GM18502 (cell line): ENCODE data around the gene UGT1A6.
"Not testable (repeated sequence)": the region's sequence is repeated elsewhere in the genome, so short reads cannot be mapped to it uniquely, and the experiment has no call there.

Experiments used
- ATAC-seq: cut with Tn5 transposase; IDR thresholded peaks from one replicate; pipeline ENCODE4 v1.9.1; 2021; ENCODE audit warnings: mild to moderate bottlenecking; ENCODE audit not compliant: unreplicated experiment, poor library complexity

Gene UGT1A6

DNA sequence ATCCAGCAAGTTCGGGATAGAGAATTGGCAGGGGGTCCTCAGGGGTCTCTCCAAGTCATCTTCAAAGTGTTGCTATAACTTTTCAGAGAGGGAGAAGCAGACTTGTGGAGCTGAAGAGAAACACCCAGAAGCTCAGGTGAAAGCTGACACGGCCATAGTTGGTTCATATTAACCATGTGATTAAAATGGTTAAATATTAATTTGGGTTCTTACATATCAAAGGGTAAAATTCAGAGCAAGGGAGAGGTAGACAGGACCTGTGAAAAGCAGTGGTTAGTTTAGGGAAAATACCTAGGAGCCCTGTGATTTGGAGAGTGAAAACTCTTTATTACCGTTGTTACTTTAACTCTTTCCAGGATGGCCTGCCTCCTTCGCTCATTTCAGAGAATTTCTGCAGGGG lies at the start of gene UGT1A6:
TSS of gene UGT1A6 (plus strand) at position 243 of the 400 bp plus-strand sequence. CDS start at position 358, 115 bp downstream.
- no peak for ATAC-seq

DNA sequence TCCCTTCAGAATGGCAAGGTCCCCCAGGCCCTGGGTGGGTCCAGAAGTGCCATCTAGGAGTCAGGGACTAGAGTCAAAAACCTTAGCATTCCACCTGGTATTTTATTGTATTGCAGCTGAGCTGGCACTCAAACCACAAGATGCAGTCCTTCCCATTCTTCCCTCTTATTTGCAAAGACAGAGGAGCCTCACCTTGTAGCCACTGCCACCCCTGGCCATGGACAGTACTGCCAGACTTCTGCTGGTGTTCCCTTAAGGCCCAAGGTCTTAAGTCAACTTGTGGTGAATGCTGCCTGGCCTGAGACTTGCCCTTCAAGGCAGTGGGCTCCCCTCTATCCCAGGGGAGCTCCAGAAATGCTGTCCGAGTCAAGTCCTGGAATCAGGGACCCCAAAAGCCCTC lies 49.6 kb upstream of the UGT1A6 start:
- no peak for ATAC-seq

GRCh38 chr2:233646033-233646432 lies 46.7 kb upstream of the UGT1A6 start:
- not testable (repeated sequence) for ATAC-seq

GRCh38 chr2:233650981-233651380 lies 41.7 kb upstream of the UGT1A6 start:
- no peak for ATAC-seq

DNA sequence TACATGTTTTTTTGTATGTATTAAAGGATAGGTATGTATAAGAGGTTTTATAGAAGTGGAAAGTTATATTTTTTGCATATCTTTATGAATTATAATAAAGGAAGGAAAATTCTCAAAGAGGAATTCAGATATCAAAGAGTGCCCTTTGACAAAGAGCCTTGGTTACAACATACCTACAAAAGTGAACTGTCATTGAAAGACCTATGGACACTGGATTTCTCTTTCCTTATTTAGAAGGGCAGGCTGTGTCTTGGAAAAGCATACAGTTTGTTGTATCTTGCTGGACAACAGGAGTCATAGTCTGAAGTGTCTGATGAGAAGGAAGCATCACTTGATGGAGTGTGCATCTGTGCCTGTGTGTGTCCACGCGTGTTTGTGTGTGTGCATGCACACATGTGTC lies 41.3 kb upstream of the UGT1A6 start:
- no peak for ATAC-seq

DNA sequence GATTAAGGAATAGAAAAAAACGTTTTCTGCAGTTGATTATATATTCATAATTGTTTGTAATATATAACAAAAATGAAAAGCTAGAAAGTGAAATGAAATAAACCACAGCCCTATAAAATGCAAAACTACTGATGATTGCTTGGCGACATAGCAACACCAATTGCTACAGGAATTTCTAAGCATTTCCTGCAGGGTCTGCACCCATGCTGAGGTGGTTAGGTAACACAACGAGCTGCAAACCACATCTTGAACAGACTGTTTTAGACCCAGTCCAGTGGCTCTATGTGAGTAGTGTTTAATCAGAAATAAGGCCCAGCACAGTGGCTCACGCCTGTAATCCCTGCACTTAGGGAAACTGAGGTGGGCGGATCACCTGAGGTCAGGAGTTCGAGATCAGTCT lies 38.2 kb upstream of the UGT1A6 start:
- no peak for ATAC-seq

- no peak for ATAC-seq
Observed at GRCh38 chr2:233655043-233655442, 37.6 kb upstream of the UGT1A6 start.

GRCh38 chr2:233655943-233656342 lies 36.7 kb upstream of the UGT1A6 start:
- ATAC-seq, result not testable (repeated sequence)

DNA sequence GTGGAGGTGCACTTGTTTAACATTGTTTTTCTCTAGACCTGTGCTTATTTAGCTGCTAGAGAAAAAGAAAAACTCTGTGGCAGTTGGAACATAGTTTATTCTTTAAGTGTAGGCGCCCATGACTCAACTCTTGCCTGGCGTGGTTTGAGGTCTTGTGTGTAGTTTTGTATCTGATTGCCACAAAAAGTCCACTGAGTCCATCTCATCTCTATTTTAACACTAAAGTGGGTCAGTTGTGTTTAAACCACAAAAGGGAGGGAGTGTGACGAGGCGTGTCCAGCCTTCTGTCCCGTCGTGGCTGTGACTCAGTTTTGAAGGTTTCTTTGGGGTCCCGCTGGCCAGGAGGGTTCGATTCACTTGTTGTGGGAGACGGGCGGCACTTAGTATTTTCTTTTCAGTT lies 36.2 kb upstream of the UGT1A6 start:
- no peak for ATAC-seq

DNA sequence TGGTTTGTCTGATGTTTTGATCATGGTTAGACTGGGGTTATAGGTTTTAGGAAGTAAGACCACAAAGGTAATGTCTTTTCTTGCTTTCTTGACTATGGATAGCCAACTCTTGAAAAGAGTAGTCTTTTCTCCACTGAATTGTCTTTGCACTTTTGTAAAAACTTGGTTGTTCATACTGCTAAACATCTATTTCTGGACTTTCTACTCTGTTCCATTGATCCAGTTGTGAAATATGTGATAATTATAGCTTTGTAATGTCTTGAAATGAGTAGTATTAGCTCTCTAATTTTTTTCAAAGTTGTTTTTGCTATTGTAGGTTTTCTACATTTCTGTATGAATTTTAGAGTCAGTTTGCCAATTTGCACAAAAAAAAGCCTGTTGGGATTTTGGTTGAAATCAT lies 34.1 kb upstream of the UGT1A6 start:
- no peak for ATAC-seq

DNA sequence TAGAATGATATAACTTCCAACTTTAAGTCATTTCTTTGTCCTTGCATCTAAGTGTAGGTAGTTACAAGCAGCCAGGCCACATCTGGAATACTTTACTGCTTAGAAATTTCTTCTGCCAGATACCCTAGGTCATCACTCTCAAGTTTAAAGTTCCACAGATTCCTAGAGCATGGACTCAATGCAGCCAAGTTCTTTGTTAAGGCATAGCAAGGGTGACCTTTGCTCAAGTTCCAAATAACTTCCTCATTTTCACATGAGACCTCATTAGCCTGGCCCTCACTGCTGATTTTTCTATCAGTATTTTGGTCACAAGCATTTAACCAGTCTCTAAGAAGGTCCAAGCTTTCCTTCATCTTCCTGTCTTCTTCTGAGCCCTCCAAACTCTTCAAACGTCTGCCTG lies 28.8 kb upstream of the UGT1A6 start:
- no peak for ATAC-seq

DNA sequence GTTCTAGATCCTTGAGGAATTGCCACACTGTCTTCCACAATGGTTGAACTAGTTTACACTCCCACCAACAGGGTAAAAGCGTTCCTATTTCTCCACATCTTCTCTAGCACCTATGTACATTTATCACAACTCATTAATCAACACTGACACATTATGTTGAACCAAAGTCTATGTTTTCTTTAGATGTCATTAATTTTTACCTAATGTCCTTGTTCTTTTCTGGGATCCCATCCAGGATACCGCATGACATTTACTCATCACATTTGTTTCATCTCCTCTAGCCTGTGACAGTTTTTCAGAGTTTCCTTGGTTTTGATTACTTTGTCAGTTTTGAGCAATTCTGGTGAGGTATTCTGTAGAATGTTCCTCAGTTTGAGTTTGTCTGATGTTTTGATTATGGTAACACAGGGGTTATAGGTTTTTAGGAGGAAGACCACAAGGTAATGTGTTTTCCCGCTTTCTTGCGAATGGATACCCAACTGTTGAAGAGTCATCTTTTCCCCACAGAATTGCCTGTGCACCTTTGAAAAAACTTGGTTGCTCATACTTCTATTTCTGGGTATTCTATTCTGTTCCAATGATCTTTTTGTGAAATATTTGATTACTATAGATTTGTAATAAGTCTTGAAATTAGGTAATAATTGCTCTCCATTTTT lies 24.0 kb upstream of the UGT1A6 start:
- no peak for ATAC-seq

DNA sequence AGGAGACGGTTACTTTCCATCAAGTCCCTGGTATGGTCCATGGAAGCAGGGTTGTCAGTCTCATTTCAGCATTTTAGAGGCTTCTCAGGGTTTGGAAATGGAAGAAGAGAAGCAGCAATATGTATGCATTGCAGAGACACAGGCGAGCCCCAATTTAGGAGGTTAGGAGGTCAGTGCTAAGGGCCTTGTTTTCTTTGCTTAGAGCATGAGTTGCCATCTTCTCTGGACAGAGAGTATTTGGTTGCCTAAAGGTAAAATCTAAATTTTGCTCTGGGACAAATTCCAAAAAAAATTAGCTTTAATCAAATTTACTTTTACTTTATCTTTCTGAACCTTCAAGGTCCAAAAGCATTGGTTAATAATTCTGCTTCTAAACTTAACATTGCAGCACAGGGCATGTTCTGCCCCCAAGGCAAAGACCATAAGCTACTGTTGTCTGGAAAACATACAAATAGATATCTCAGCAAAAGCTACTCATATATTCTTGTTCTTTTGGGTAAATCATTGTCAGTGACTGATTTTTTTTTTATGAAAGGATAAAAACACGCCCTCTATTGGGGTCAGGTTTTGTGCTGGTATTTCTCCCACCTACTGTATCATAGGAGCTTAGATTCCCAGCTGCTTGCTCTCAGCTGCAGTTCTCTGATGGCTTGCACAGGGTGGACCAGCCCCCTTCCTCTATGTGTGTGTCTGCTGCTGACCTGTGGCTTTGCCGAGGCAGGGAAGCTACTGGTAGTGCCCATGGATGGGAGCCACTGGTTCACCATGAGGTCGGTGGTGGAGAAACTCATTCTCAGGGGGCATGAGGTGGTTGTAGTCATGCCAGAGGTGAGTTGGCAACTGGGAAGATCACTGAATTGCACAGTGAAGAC lies 21.2 kb upstream of the UGT1A6 start, which contains the start of gene UGT1A9:
TSS of gene UGT1A9 (plus strand) at position 609 of the 872 bp plus-strand sequence. CDS start at position 646, 37 bp downstream.
- no peak for ATAC-seq

- ATAC-seq, result no peak
Observed at GRCh38 chr2:233672886-233673285, 19.8 kb upstream of the UGT1A6 start.

- no peak for ATAC-seq
Observed at GRCh38 chr2:233673896-233674295, 18.8 kb upstream of the UGT1A6 start.

DNA sequence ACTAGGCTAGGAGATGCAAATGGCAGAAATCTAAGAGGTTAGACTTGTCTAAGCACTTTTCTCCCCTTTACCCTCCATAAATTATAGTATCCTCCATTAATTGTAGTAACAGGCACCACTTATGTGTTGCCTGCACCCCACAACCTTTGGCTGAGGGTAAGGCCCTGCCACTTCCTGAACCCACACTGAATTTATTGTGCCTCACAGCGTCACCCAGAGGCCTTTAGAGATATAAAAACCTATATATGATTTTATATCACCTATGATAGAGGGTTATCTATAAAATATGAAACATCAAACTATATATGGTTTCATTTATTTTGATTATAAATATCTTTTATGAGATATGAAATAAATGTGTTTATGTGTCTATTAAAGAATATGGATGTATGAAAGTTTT lies 18.4 kb upstream of the UGT1A6 start:
- ATAC-seq, result no peak

GRCh38 chr2:233674995-233675394 lies 17.7 kb upstream of the UGT1A6 start:
- ATAC-seq, result no peak

DNA sequence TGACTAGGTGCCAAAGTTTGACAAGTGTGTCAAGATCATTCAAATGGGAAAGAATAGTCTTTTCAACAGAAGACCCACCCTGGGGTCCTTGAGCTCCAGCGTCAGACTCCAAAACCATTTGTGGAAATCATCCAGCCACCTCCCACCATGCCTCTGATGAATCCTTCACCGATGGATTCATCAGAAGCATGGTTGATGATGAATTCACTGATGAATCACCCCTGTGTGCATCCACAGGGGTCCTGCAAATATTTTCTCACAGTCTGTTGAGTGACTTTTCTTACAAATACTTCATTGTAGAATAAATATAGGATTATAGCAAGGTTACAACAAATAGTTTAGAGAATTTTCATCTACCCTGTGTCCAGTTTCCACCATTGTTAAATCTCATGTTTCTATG lies 16.6 kb upstream of the UGT1A6 start:
- no peak for ATAC-seq

- no peak for ATAC-seq
Observed at GRCh38 chr2:233679196-233679595, 13.5 kb upstream of the UGT1A6 start.

DNA sequence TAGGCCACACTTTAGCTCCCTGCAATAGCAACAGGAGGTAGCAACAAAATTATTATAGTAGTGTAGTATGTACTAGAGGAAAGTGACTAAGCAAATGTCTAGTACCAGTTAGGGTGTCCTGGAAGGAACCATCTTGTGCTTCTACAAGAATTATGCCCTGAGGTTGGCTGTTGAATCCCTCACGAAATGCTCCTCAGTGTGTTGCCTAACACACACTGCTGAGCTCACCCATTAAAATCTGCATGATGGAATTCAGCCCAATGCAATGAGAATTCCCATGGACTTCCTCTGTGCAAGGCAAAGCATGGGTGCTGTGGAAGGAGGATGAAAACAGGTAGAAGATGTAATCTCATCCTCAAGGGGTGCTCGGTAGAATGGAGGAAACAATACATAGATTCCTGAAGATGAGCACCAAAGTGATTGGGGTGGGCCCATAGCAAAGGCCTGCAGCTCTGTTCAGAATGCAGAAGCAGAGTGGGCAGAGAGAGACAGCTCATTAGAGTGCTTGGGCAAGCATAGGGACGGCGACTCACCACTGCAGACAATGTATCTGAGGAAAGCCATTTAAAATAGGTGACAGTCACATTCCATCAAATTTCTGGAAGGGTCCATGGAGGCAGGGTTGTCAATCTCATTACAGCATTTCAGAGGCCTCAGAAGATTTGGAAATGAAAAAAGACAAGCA lies 12.2 kb upstream of the UGT1A6 start:
- ATAC-seq, result no peak

DNA sequence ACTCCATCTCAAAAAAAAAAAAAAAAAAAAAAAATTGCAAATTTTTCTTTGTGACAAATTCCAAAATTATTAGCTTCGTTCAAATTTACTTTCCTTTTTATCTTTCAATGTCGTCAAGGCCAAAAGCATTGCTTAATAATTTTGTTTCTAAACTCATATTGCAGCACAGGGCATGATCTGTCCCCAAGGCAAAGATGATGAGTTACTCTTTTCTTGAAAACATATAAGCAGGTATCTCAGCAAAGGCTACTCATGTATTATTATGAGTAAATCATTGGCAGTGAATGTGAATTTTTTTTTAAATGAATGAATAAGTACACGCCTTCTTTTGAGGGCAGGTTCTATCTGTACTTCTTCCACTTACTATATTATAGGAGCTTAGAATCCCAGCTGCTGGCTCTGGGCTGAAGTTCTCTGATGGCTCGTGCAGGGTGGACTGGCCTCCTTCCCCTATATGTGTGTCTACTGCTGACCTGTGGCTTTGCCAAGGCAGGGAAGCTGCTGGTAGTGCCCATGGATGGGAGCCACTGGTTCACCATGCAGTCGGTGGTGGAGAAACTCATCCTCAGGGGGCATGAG lies 11.1 kb upstream of the UGT1A6 start, which contains the start of gene UGT1A7:
TSS of gene UGT1A7 (plus strand) at position 381 of the 579 bp plus-strand sequence. CDS start at position 418, 37 bp downstream.
- ATAC-seq, result no peak
